ENCODE measurements around the gene FPGT. TPM values are rescaled to one million over a fixed set of nuclear protein-coding genes. Genes with fewer than 3 reads are reported as not detected.

Gene FPGT
- 1 to 10 TPM; 3.0 to 5.4 (median 3.5) TPM for total RNA-seq
- 19.0 TPM for total RNA-seq (2013)

DNA sequence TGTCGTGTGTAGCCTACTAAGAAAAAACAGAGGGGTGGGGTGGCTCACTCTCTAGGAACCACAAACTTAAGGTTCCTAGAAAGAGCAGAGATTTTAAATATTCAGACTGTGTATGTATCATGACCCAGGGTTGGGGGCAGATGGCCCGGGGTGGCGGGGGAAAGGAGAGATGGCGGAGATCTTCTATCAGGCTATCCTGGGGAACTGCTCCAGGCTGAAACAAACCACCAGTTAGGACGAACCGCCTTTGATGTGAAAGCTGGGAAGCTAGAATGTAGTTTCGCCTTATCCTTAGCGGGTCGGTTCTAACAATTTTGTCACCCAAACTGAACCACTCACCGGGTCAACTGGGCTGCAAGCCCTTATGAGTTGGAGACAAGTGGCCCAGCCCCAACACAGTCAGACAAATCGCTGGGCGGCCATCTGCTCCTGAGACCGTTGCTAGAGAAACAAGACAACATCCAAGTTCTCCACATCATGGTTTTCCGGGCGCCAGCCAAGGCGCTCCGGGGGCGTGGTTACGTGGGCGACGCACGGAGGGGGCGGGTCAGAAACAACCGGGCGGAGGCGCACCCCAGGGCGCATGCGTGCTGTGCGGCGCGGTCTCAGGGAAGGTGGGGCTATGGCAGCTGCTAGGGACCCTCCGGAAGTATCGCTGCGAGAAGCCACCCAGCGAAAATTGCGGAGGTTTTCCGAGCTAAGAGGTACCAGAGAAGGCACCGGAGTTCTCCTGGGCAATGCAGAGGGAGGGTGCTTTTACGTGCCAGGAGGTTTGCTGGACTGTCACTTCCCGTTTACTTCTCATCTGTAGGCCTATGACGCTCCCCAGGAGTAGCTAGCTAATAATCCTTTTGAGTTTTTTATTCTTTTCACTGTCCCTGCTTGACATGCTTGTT, at the start of gene FPGT, which contains the start of gene LRRIQ3:
Gene FPGT, plus strand, starts transcription at position 586 of the 896 bp plus-strand sequence. Its CDS starts 37 bp downstream, at position 623.
Gene LRRIQ3, minus strand, starts transcription at position 520 of the 896 bp plus-strand sequence. CDS start 14,492 bp downstream, outside the sequence.
- Histone ChIP-seq H3K27ac (ENCODE audit: low read length) (peak within 1 kb of the TSS; percentile 82), H3K36me3 (ENCODE audit: control insufficient read depth, insufficient read depth, low read length) (peaks cover 3% of the 10 kb centered on the region), H3K4me1 (ENCODE audit: control insufficient read depth, insufficient read depth, low read length) (peaks cover 4% of the 10 kb centered on the region), H3K27me3 (ENCODE audit: control insufficient read depth, insufficient read depth, low read length) (no peaks in the 10 kb centered on the region), H3K9me3 (ENCODE audit: control insufficient read depth, insufficient read depth, low read length) (no peaks in the 10 kb centered on the region), H3K4me3 (ENCODE audit: low read length) (peak within 1 kb of the TSS; percentile 75)
- peak; percentile 97 to 100 (median 97) for ATAC-seq
- Mint-ChIP-seq H3K36me3 (no peaks in the 10 kb centered on the region), H3K27ac (peak within 1 kb of the TSS; percentile 92 to 93), H3K9me3 (no peaks in the 10 kb centered on the region), H3K27me3 (ENCODE audit: low read depth in 2 of 2) (peaks cover 0 to 8% of the 10 kb centered on the region in 2 donors), H3K4me1 (peaks cover 18 to 25% of the 10 kb centered on the region in 2 donors), H3K4me3 (peak within 1 kb of the TSS; percentile 95)
- DNase-seq, result peak; percentile 92 to 98
- no peak for TF ChIP-seq CTCF (IDR thresholded peaks at IDR 0.05)
- WGBS (ENCODE audit: insufficient coverage), result 4% methylated on average over 40 of the region's 41 CpGs
- intact Hi-C loops (cut with micrococcal nuclease), result loop anchor here (5.0 kb wide), 2 partner anchors 534 to 1916 kb away; partner anchors contain the start of genes CRYZ, NEGR1 and TYW3

GRCh38 chr1:74160046-74160445, 38.0 kb upstream of the FPGT start:
- H3K4me3 ChIP-seq (ENCODE audit: low read length), result no peak overlapping the region
- H3K36me3 ChIP-seq (ENCODE audit: control insufficient read depth, insufficient read depth, low read length), result no peaks in the 10 kb centered on the region
- H3K4me1 ChIP-seq (ENCODE audit: control insufficient read depth, insufficient read depth, low read length), result no peaks in the 10 kb centered on the region
- no peak overlapping the region for H3K27ac ChIP-seq (ENCODE audit: low read length)
- H3K27me3 Mint-ChIP-seq (ENCODE audit: low read depth in 2 of 2), result no peaks in the 10 kb centered on the region
- TF ChIP-seq CTCF (IDR thresholded peaks at IDR 0.05), result no peak
- H3K27me3 ChIP-seq (ENCODE audit: control insufficient read depth, insufficient read depth, low read length), result no peaks in the 10 kb centered on the region
- 73% methylated on average over 2 of the region's 2 CpGs for WGBS (ENCODE audit: insufficient coverage)
- no peaks in the 10 kb centered on the region for H3K9me3 Mint-ChIP-seq
- H3K36me3 Mint-ChIP-seq, result no peaks in the 10 kb centered on the region
- no peak overlapping the region for H3K27ac Mint-ChIP-seq
- H3K4me3 Mint-ChIP-seq, result no peak overlapping the region
- DNase-seq (no peak), ATAC-seq (no peak)
- H3K9me3 ChIP-seq (ENCODE audit: control insufficient read depth, insufficient read depth, low read length), result no peaks in the 10 kb centered on the region
- H3K4me1 Mint-ChIP-seq, result no peaks in the 10 kb centered on the region
- intact Hi-C loops (cut with micrococcal nuclease), result no loop called here

GRCh38 chr1:74161497-74161896, 36.5 kb upstream of the FPGT start:
- DNase-seq (no peak), ATAC-seq (no peak)
- Mint-ChIP-seq H3K9me3 (peaks cover 4 to 5% of the 10 kb centered on the region in 2 donors), H3K4me3 (no peak overlapping the region), H3K27me3 (ENCODE audit: low read depth in 2 of 2) (no peaks in the 10 kb centered on the region), H3K4me1 (no peaks in the 10 kb centered on the region), H3K27ac (no peak overlapping the region), H3K36me3 (no peaks in the 10 kb centered on the region)
- TF ChIP-seq CTCF (IDR thresholded peaks at IDR 0.05), result no peak
- intact Hi-C loops (cut with micrococcal nuclease), result no loop called here
- H3K36me3 ChIP-seq (ENCODE audit: control insufficient read depth, insufficient read depth, low read length), result no peaks in the 10 kb centered on the region
- no peaks in the 10 kb centered on the region for H3K27me3 ChIP-seq (ENCODE audit: control insufficient read depth, insufficient read depth, low read length)
- H3K4me1 ChIP-seq (ENCODE audit: control insufficient read depth, insufficient read depth, low read length), result no peaks in the 10 kb centered on the region
- H3K9me3 ChIP-seq (ENCODE audit: control insufficient read depth, insufficient read depth, low read length), result no peaks in the 10 kb centered on the region
- no peak overlapping the region for H3K4me3 ChIP-seq (ENCODE audit: low read length)
- no peak overlapping the region for H3K27ac ChIP-seq (ENCODE audit: low read length)
